ENCODE results near the gene PLA2G12B.

PLA2G12B gene

GRCh38 chr10:72886621-72887020, 68.0 kb downstream of the PLA2G12B start:
- no peak overlapping the region for H3K27ac ChIP-seq
- TF ChIP-seq, protein P1, sequence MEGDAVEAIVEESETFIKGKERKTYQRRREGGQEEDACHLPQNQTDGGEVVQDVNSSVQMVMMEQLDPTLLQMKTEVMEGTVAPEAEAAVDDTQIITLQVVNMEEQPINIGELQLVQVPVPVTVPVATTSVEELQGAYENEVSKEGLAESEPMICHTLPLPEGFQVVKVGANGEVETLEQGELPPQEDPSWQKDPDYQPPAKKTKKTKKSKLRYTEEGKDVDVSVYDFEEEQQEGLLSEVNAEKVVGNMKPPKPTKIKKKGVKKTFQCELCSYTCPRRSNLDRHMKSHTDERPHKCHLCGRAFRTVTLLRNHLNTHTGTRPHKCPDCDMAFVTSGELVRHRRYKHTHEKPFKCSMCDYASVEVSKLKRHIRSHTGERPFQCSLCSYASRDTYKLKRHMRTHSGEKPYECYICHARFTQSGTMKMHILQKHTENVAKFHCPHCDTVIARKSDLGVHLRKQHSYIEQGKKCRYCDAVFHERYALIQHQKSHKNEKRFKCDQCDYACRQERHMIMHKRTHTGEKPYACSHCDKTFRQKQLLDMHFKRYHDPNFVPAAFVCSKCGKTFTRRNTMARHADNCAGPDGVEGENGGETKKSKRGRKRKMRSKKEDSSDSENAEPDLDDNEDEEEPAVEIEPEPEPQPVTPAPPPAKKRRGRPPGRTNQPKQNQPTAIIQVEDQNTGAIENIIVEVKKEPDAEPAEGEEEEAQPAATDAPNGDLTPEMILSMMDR (conservative IDR thresholded peaks at IDR 0.05) = no peak
- no peak for TF ChIP-seq ZFX (IDR thresholded peaks at IDR 0.05)

DNA sequence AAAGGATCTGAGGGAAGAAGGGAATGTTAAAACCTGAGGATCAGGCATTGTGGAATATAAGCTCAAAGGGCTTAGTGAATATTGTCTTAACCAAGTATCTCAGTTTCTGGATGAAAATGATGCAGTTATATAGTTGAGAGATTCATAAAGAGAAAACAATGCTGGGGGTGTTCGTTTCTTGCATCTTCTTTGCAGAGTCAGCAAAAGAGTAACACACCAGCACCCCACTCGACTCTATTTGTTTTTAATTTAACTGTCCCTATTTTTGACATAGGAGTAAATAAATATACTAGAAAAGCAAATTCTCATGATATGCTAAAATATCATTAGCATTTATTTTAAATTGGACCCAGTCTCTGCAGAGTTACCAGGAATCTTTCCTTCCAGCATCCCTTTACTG, 68.7 kb downstream of the PLA2G12B start:
- no peak for TF ChIP-seq ZFX (IDR thresholded peaks at IDR 0.05)
- TF ChIP-seq, protein P1 (conservative IDR thresholded peaks at IDR 0.05) = no peak
- H3K27ac ChIP-seq = no peak overlapping the region

All from C4-2B (cell line).